Measurements from ENCODE around the gene KBTBD7.
A peak's percentile ranks its signal among the peaks of the same experiment; 100 is the strongest.

Gene KBTBD7

GRCh38 chr13:41193919-41194824, at the start of gene KBTBD7:
Gene KBTBD7, minus strand, starts transcription at chr13:41194569. Its CDS starts 312 bp downstream, at chr13:41194257.
- DNase-seq = peak; percentile 96

- DNase-seq = no peak
Observed at GRCh38 chr13:41241626-41242025, 47.3 kb upstream of the KBTBD7 start.

GRCh38 chr13:41236369-41236768, 42.0 kb upstream of the KBTBD7 start:
- DNase-seq = no peak

GRCh38 chr13:41232578-41233480, 38.5 kb upstream of the KBTBD7 start:
- no peak for DNase-seq

- no peak for DNase-seq
Observed at GRCh38 chr13:41231786-41232185, 37.4 kb upstream of the KBTBD7 start.

- DNase-seq = no peak
Observed at GRCh38 chr13:41231025-41231677, 36.8 kb upstream of the KBTBD7 start.

- no peak for DNase-seq
Observed at GRCh38 chr13:41229356-41229755, 35.0 kb upstream of the KBTBD7 start.

GRCh38 chr13:41224113-41225110, 30.0 kb upstream of the KBTBD7 start:
- no peak for DNase-seq

GRCh38 chr13:41222259-41222852, 28.0 kb upstream of the KBTBD7 start:
- DNase-seq = peak; percentile 70

- DNase-seq = no peak
Observed at GRCh38 chr13:41220401-41220800, 26.0 kb upstream of the KBTBD7 start.

GRCh38 chr13:41216160-41216559, 21.8 kb upstream of the KBTBD7 start:
- no peak for DNase-seq

GRCh38 chr13:41213919-41214318, 19.6 kb upstream of the KBTBD7 start:
- DNase-seq = no peak

- DNase-seq = no peak
Observed at GRCh38 chr13:41213316-41213715, 18.9 kb upstream of the KBTBD7 start.

GRCh38 chr13:41212881-41213280, 18.5 kb upstream of the KBTBD7 start:
- DNase-seq = no peak

- DNase-seq = no peak
Observed at GRCh38 chr13:41211062-41211461, 16.7 kb upstream of the KBTBD7 start.

- DNase-seq = no peak
Observed at GRCh38 chr13:41206467-41206866, 12.1 kb upstream of the KBTBD7 start.

- no peak for DNase-seq
Observed at GRCh38 chr13:41203810-41204209, 9.4 kb upstream of the KBTBD7 start.

- DNase-seq = no peak
Observed at GRCh38 chr13:41200126-41200525, 5.8 kb upstream of the KBTBD7 start.

- no peak for DNase-seq
Observed at GRCh38 chr13:41199526-41199925, 5.2 kb upstream of the KBTBD7 start.

GRCh38 chr13:41199079-41199478, 4.7 kb upstream of the KBTBD7 start:
- DNase-seq = peak; percentile 25

- no peak for DNase-seq
Observed at GRCh38 chr13:41196620-41197019, 2.3 kb upstream of the KBTBD7 start.
